H9 (cell line): ENCODE data around the gene KIF13A. TPM values are rescaled to one million over a fixed set of nuclear protein-coding genes. Genes with fewer than 3 reads are reported as not detected.
A peak's percentile ranks its signal among the peaks of the same experiment; 100 is the strongest.

Experiments used
- DNase-seq: peaks from one replicate; pipeline ENCODE4 v3.0.0-alpha.2; 2017
- H2AFZ ChIP-seq: one replicate; pipeline ENCODE4 v1.6.1; 2013; ENCODE audit warnings: mild to moderate bottlenecking, low read length, control low read depth, moderate library complexity
- H2AK5ac ChIP-seq: 2 replicates; pipeline ENCODE4 v1.6.1; 2013; ENCODE audit warnings: low read length, control low read depth, mixed read lengths; ENCODE audit not compliant: insufficient read length
- H2BK120ac ChIP-seq: one replicate; pipeline ENCODE4 v1.6.1; 2013; ENCODE audit warnings: low read depth, mild to moderate bottlenecking, low read length, control low read depth, inconsistent platforms; ENCODE audit not compliant: poor library complexity, severe bottlenecking
- H2BK12ac ChIP-seq: 2 replicates; pipeline ENCODE4 v1.6.1; 2013; ENCODE audit warnings: low read length, control low read depth, mixed read lengths, low read depth; ENCODE audit not compliant: insufficient read length
- H2BK15ac ChIP-seq: 2 replicates; pipeline ENCODE4 v1.6.1; 2013; ENCODE audit warnings: low read depth, low read length, control low read depth
- H2BK20ac ChIP-seq: one replicate; pipeline ENCODE4 v1.6.1; 2013; ENCODE audit warnings: low read depth, mild to moderate bottlenecking, low read length, control low read depth, inconsistent platforms; ENCODE audit not compliant: poor library complexity, severe bottlenecking
- H2BK5ac ChIP-seq: 2 replicates; pipeline ENCODE4 v1.6.1; 2013; ENCODE audit warnings: low read length, control low read depth, mixed read lengths; ENCODE audit not compliant: insufficient read length
- H3K14ac ChIP-seq: 2 replicates; pipeline ENCODE4 v1.6.1; 2013; ENCODE audit warnings: low read length, control low read depth; ENCODE audit not compliant: insufficient read depth
- H3K18ac ChIP-seq: 2 replicates; pipeline ENCODE4 v1.6.1; 2013; ENCODE audit warnings: low read depth, mild to moderate bottlenecking, mixed read lengths, low read length, control low read depth; ENCODE audit not compliant: insufficient read length
- H3K23ac ChIP-seq: 2 replicates; pipeline ENCODE4 v1.6.1; 2013; ENCODE audit warnings: low read length, control low read depth, mixed read lengths, low read depth; ENCODE audit not compliant: insufficient read length
- H3K23me2 ChIP-seq: 2 replicates; pipeline ENCODE4 v1.6.1; 2013; ENCODE audit warnings: low read depth, mild to moderate bottlenecking, mixed read lengths, low read length, control low read depth; ENCODE audit not compliant: insufficient read length, poor library complexity, severe bottlenecking
- H3K27ac ChIP-seq: 2 replicates; pipeline ENCODE4 v1.5.1; 2013; ENCODE audit warnings: low read length, control low read depth, mixed read lengths, low read depth; ENCODE audit not compliant: insufficient read length
- H3K27me3 ChIP-seq: 2 replicates; pipeline ENCODE4 v1.6.1; 2013; ENCODE audit warnings: low read length, control low read depth, inconsistent platforms; ENCODE audit not compliant: insufficient read depth
- H3K4ac ChIP-seq: 2 replicates; pipeline ENCODE4 v1.6.1; 2013; ENCODE audit warnings: low read depth, mild to moderate bottlenecking, control low read depth, inconsistent platforms, low read length, moderate library complexity
- H3K4me1 ChIP-seq: 2 replicates; pipeline ENCODE4 v1.6.1; 2013; ENCODE audit warnings: low read length, control low read depth, inconsistent platforms; ENCODE audit not compliant: insufficient read depth
- H3K4me2 ChIP-seq: 2 replicates; pipeline ENCODE4 v1.6.1; 2013; ENCODE audit warnings: low read length, control low read depth, mixed read lengths; ENCODE audit not compliant: insufficient read length, insufficient read depth
- H3K56ac ChIP-seq: 2 replicates; pipeline ENCODE4 v1.6.1; 2013; ENCODE audit warnings: low read depth, mild to moderate bottlenecking, mixed read lengths, low read length, control low read depth; ENCODE audit not compliant: insufficient read length
- H3K79me1 ChIP-seq: 2 replicates; pipeline ENCODE4 v1.6.1; 2013; ENCODE audit warnings: low read depth, mild to moderate bottlenecking, moderate library complexity, low read length, control low read depth, inconsistent platforms; ENCODE audit not compliant: insufficient read depth, poor library complexity, severe bottlenecking
- H3K79me2 ChIP-seq: 2 replicates; pipeline ENCODE4 v1.6.1; 2013; ENCODE audit warnings: low read length, control low read depth, inconsistent platforms; ENCODE audit not compliant: insufficient read depth
- H3K9ac ChIP-seq: 2 replicates; pipeline ENCODE4 v1.6.1; 2013; ENCODE audit warnings: low read length, control low read depth, mixed read lengths; ENCODE audit not compliant: insufficient read length; ENCODE audit errors: extremely low read depth
- H3K9me3 ChIP-seq: one replicate; pipeline ENCODE4 v1.6.1; 2013; ENCODE audit warnings: low read depth, low read length, inconsistent platforms; ENCODE audit not compliant: control insufficient read depth
- H3T11ph ChIP-seq: one replicate; pipeline ENCODE4 v1.6.1; 2013; ENCODE audit warnings: mild to moderate bottlenecking, low read length, control low read depth, inconsistent platforms
- H4K20me1 ChIP-seq: one replicate; pipeline ENCODE4 v1.6.1; 2013; ENCODE audit not compliant: control insufficient read depth, insufficient read length, insufficient read depth
- H4K5ac ChIP-seq: 2 replicates; pipeline ENCODE4 v1.6.1; 2013; ENCODE audit warnings: low read depth, mild to moderate bottlenecking, mixed read lengths, low read length, control low read depth; ENCODE audit not compliant: insufficient read length
- H4K8ac ChIP-seq: replicated peaks from 2 replicates; pipeline ENCODE4 v1.6.1; 2013; ENCODE audit warnings: low read length, control low read depth, mixed read lengths, low read depth; ENCODE audit not compliant: insufficient read length
- H4K91ac ChIP-seq: 2 replicates; pipeline ENCODE4 v1.6.1; 2013; ENCODE audit warnings: low read depth, mild to moderate bottlenecking, moderate library complexity, mixed read lengths, low read length, control low read depth; ENCODE audit not compliant: insufficient read length
- H3K27ac Mint-ChIP-seq, 3 experiments: 2 replicates in 2 of 3; 3 replicates in 1 of 3; pipeline ENCODE4 v1.8.0; 2020 to 2021; ENCODE audit warnings: mixed read lengths in 3 of 3, mild to moderate bottlenecking in 1 of 3, moderate library complexity in 1 of 3
- H3K27me3 Mint-ChIP-seq: 2 replicates; pipeline ENCODE4 v1.8.0; 2021; ENCODE audit warnings: low read depth, mild to moderate bottlenecking, moderate library complexity, mixed read lengths
- H3K36me3 Mint-ChIP-seq, 3 experiments: 2 replicates in 2 of 3; 3 replicates in 1 of 3; pipeline ENCODE4 v1.8.0; 2020 to 2021; ENCODE audit warnings: low read depth in 3 of 3, mixed read lengths in 3 of 3; ENCODE audit not compliant: insufficient read depth in 1 of 3
- H3K4me1 Mint-ChIP-seq, 2 experiments: 2 replicates each; pipeline ENCODE4 v1.8.0; 2020; ENCODE audit warnings: mixed read lengths in 2 of 2
- H3K4me3 Mint-ChIP-seq, 2 experiments: 2 replicates in 1 of 2; 3 replicates in 1 of 2; pipeline ENCODE4 v1.8.0; 2020 to 2021; ENCODE audit warnings: mild to moderate bottlenecking in 2 of 2, mixed read lengths in 2 of 2, moderate library complexity in 1 of 2
- H3K9me3 Mint-ChIP-seq, 2 experiments: 2 replicates in 1 of 2; 3 replicates in 1 of 2; pipeline ENCODE4 v1.8.0; 2020; ENCODE audit warnings: mild to moderate bottlenecking in 2 of 2, mixed read lengths in 2 of 2, moderate library complexity in 1 of 2
- CTCF ChIP-seq: fragments of 200-600 bp; sonication (generic); conservative IDR thresholded peaks from 3 replicates; pipeline ENCODE4 v1.8.0; 2021; ENCODE audit warnings: antibody characterized with exemption, mild to moderate bottlenecking
- WGBS: extraction: QIAGEN DNeasy Blood & Tissue Kit; methylation state at CpG from one replicate; pipeline ENCODE4 v1.1.7; 2013; ENCODE audit warnings: missing lambda C conversion rate, low lambda C conversion rate, mixed read lengths; ENCODE audit not compliant: insufficient read length; ENCODE audit errors: extremely low coverage; 5-methylcytosine and 5-hydroxymethylcytosine counted together
- total RNA-seq: library from RNA; stranded (reverse); gene quantifications from 2 replicates; pipeline ENCODE4 v1.2.1, GENCODE V29; 2021

The KIF13A gene
- total RNA-seq, 1 experiment from 2014 or later = 38.2 TPM

GRCh38 chr6:17914651-17915050 is 72.8 kb downstream of the KIF13A start:
- H4K20me1 ChIP-seq = no peaks in the 10 kb centered on the region
- H3K27me3 ChIP-seq = no peaks in the 10 kb centered on the region
- H3K23me2 ChIP-seq = no peaks in the 10 kb centered on the region
- peaks cover 2% of the 10 kb centered on the region; the same call in 1 of the 2 replicates for H3K79me2 ChIP-seq
- H3K56ac ChIP-seq = no peak overlapping the region
- H3T11ph ChIP-seq = no peak overlapping the region
- peaks cover 32 to 35% of the 10 kb centered on the region in 2 experiments for H3K4me1 Mint-ChIP-seq
- no CpG with 5 or more reads among the region's 2 CpGs for WGBS
- H3K14ac ChIP-seq = no peak overlapping the region
- no peak overlapping the region for H4K8ac ChIP-seq
- H2BK20ac ChIP-seq = no peak overlapping the region
- H3K9ac ChIP-seq = no peak overlapping the region
- no peak overlapping the region for H3K4me3 Mint-ChIP-seq
- no peak overlapping the region for H3K23ac ChIP-seq
- peaks cover 9% of the 10 kb centered on the region; the same call in 1 of the 2 replicates for H3K4me1 ChIP-seq
- H3K18ac ChIP-seq = no peak overlapping the region
- H4K5ac ChIP-seq = no peak overlapping the region
- H4K91ac ChIP-seq = no peak overlapping the region
- no peak overlapping the region for H2BK5ac ChIP-seq
- no peaks in the 10 kb centered on the region for H3K9me3 ChIP-seq
- H3K27ac Mint-ChIP-seq = peak overlapping the region in 1 of 3 experiments; percentile 51; a peak in 1 of 7 replicates
- no peak overlapping the region for H2AFZ ChIP-seq
- H3K79me1 ChIP-seq = no peaks in the 10 kb centered on the region
- H3K4ac ChIP-seq = no peak overlapping the region
- DNase-seq = no peak
- no peak overlapping the region for H2BK120ac ChIP-seq
- no peak overlapping the region for H2BK15ac ChIP-seq
- no peak overlapping the region for H3K27ac ChIP-seq
- no peaks in the 10 kb centered on the region for H3K9me3 Mint-ChIP-seq
- no peaks in the 10 kb centered on the region for H3K27me3 Mint-ChIP-seq
- H2AK5ac ChIP-seq = no peak overlapping the region
- no peak overlapping the region for H2BK12ac ChIP-seq
- no peak for TF ChIP-seq CTCF
- H3K4me2 ChIP-seq = no peak overlapping the region
- H3K36me3 Mint-ChIP-seq = no peaks in the 10 kb centered on the region; a peak in 1 of 7 replicates
